NT2/D1 (cell line): ENCODE results near the gene HHIP.

Experiments
- SUZ12 ChIP-seq: IDR thresholded peaks from 2 replicates; pipeline ENCODE4 v1.6.1; 2011; ENCODE audit not compliant: insufficient read length, insufficient read depth; ENCODE audit errors: extremely low read depth
- YY1 ChIP-seq: IDR thresholded peaks from 2 replicates; pipeline ENCODE4 v1.6.1; 2011; ENCODE audit not compliant: insufficient read length, insufficient read depth

- TF ChIP-seq YY1 (no peak), SUZ12 (no peak)
Measured at GRCh38 chr4:144634978-144635747, 10.8 kb upstream of the HHIP start.
